SK-N-SH (cell line): ENCODE measurements around the gene MAP3K12. TPM values are rescaled to one million over a fixed set of nuclear protein-coding genes. Genes with fewer than 3 reads are reported as not detected.
A peak's percentile ranks its signal among the peaks of the same experiment; 100 is the strongest.

ENCODE experiments used
- CTCF ChIA-PET: fragments of 300-600, 350-600 bp; formaldehyde crosslinking; extraction: SDS; loops from one replicate; lab custom pipeline; 2021; lab: Yijun Ruan, JAX
- POLR2A ChIA-PET: fragments of 350-600 bp; sonication (Branson Sonifier 250); formaldehyde crosslinking; extraction: SDS; loops from one replicate; lab custom pipeline; 2020; ENCODE audit warnings: antibody characterized with exemption, inconsistent platforms; lab: Yijun Ruan, JAX
- DNase-seq: peaks from one replicate; pipeline ENCODE4 v3.0.0; 2012
- H2AFZ ChIP-seq: fragments of 200-600 bp; sonication (generic); 2 replicates; pipeline ENCODE4 v1.8.1; 2016; ENCODE audit warnings: antibody characterized with exemption, mild to moderate bottlenecking, low read depth
- H3F3A ChIP-seq: fragments of 200-600 bp; sonication (generic); replicated peaks from 2 replicates; pipeline ENCODE3; 2016; ENCODE audit warnings: antibody characterized with exemption, mild to moderate bottlenecking; ENCODE audit not compliant: insufficient read depth
- H3K27ac ChIP-seq, 2 experiments: fragments of 200-500 bp in 1 of 2; fragments of 200-600 bp in 1 of 2; sonication (Bioruptor generic) in 1 of 2; sonication (generic), shearing (Covaris generic) in 1 of 2; 2 replicates each; pipeline versions ENCODE4 v1.5.1 to v1.6.1; 2014 to 2016; ENCODE audit warnings: low read depth in 2 of 2, inconsistent platforms in 1 of 2, low read length in 1 of 2, mild to moderate bottlenecking in 1 of 2, mixed read lengths in 1 of 2
- H3K27me3 ChIP-seq: fragments of 200-600 bp; sonication (generic), shearing (Covaris generic); 2 replicates; pipeline ENCODE4 v1.6.1; 2016; ENCODE audit warnings: mixed run types; ENCODE audit not compliant: insufficient read depth
- H3K36me3 ChIP-seq, 2 experiments: fragments of 200-500 bp in 1 of 2; fragments of 200-600 bp in 1 of 2; sonication (Bioruptor generic) in 1 of 2; sonication (generic) in 1 of 2; replicated peaks in 1 of 2; 2 replicates each; pipeline versions ENCODE3 to v1.5.1; 2014 to 2016; ENCODE audit warnings: low read length in 1 of 2, mild to moderate bottlenecking in 1 of 2; ENCODE audit not compliant: insufficient read depth in 2 of 2, control insufficient read depth in 1 of 2
- H3K4me1 ChIP-seq, 2 experiments: fragments of 200-500 bp in 1 of 2; fragments of 200-600 bp in 1 of 2; sonication (Bioruptor generic) in 1 of 2; sonication (generic), shearing (Covaris generic) in 1 of 2; 2 replicates each; pipeline versions ENCODE4 v1.5.1 to v1.6.1; 2014 to 2016; ENCODE audit warnings: low read depth in 1 of 2, low read length in 1 of 2, mixed run types in 1 of 2; ENCODE audit not compliant: insufficient read depth in 2 of 2, control insufficient read depth in 1 of 2
- H3K4me2 ChIP-seq: fragments of 200-600 bp; sonication (generic), shearing (Covaris generic); 2 replicates; pipeline ENCODE4 v1.6.1; 2017; ENCODE audit warnings: mixed run types
- H3K4me3 ChIP-seq, 2 experiments: fragments of 200-500 bp in 1 of 2; fragments of 200-600 bp in 1 of 2; sonication (Bioruptor generic) in 1 of 2; sonication (generic), shearing (Covaris generic) in 1 of 2; 2 replicates each; pipeline versions ENCODE4 v1.5.1 to v1.8.1; 2014 to 2016; ENCODE audit warnings: low read depth in 2 of 2, inconsistent platforms in 1 of 2, low read length in 1 of 2, mild to moderate bottlenecking in 1 of 2, mixed read lengths in 1 of 2, moderate library complexity in 1 of 2
- H3K79me2 ChIP-seq: fragments of 200-600 bp; sonication (generic); 2 replicates; pipeline ENCODE4 v1.8.1; 2017; ENCODE audit warnings: mild to moderate bottlenecking; ENCODE audit not compliant: insufficient read depth
- H3K9ac ChIP-seq: fragments of 200-600 bp; sonication (generic); 2 replicates; pipeline ENCODE4 v1.6.1; 2017; ENCODE audit warnings: mixed run types
- H3K9me2 ChIP-seq: fragments of 200-600 bp; sonication (generic); 2 replicates; pipeline ENCODE4 v1.6.1; 2017; ENCODE audit warnings: mixed run types
- H3K9me3 ChIP-seq: fragments of 200-600 bp; sonication (generic); 2 replicates; pipeline ENCODE4 v1.6.1; 2017; ENCODE audit warnings: mixed run types, mild to moderate bottlenecking, moderate library complexity
- H4K20me1 ChIP-seq: fragments of 200-600 bp; sonication (generic); 2 replicates; pipeline ENCODE4 v1.6.1; 2017; ENCODE audit warnings: mild to moderate bottlenecking, mixed run types; ENCODE audit not compliant: insufficient read depth
- CHD2 ChIP-seq: fragments of 150-350 bp; IDR thresholded peaks from 2 replicates; pipeline ENCODE4 v1.6.1; 2018; ENCODE audit warnings: low read length; ENCODE audit not compliant: partially characterized antibody
- EP300 ChIP-seq, 2 experiments: IDR thresholded peaks; 2 replicates each; pipeline versions ENCODE4 v1.4.0 to v1.6.1; 2012; ENCODE audit warnings: borderline replicate concordance in 1 of 2, low read depth in 1 of 2, low read length in 1 of 2
- EZH2phosphoT487 ChIP-seq: fragments of 200-600 bp; sonication (generic); IDR thresholded peaks from 2 replicates; pipeline ENCODE4 v1.6.1; 2017; ENCODE audit warnings: low read depth, mixed run types, mild to moderate bottlenecking, antibody characterized with exemption, moderate library complexity, borderline replicate concordance
- FOSL2 ChIP-seq: IDR thresholded peaks from 2 replicates; pipeline ENCODE4 v1.4.0; 2012; ENCODE audit warnings: low read depth, mild to moderate bottlenecking, moderate library complexity, borderline replicate concordance
- FOXJ3 ChIP-seq: sonication (generic); formaldehyde crosslinking; IDR thresholded peaks from 2 replicates; pipeline ENCODE4 v1.5.1; 2020; ENCODE audit warnings: mild to moderate bottlenecking, missing genetic modification reagents
- FOXM1 ChIP-seq: IDR thresholded peaks from 2 replicates; pipeline ENCODE4 v1.4.0; 2012; ENCODE audit warnings: low read depth, mild to moderate bottlenecking
- GABPA ChIP-seq: IDR thresholded peaks from 2 replicates; pipeline ENCODE4 v1.4.0; 2012; ENCODE audit warnings: low read depth, mild to moderate bottlenecking
- GATA2 ChIP-seq: sonication (generic); formaldehyde crosslinking; IDR thresholded peaks from 2 replicates; pipeline ENCODE4 v1.5.0; 2020; ENCODE audit warnings: mild to moderate bottlenecking, missing genetic modification reagents
- MAX ChIP-seq: IDR thresholded peaks from 2 replicates; pipeline ENCODE4 v1.4.0; 2012; ENCODE audit warnings: low read depth
- MEF2A ChIP-seq: IDR thresholded peaks from 2 replicates; pipeline ENCODE4 v1.4.0; 2012; ENCODE audit warnings: low read depth, borderline replicate concordance
- MXI1 ChIP-seq: IDR thresholded peaks from 2 replicates; pipeline ENCODE4 v1.6.1; 2012; ENCODE audit warnings: mild to moderate bottlenecking, low read depth, low read length, improper control_type of control experiment
- NFIC ChIP-seq: IDR thresholded peaks from 2 replicates; pipeline ENCODE4 v1.4.0; 2012; ENCODE audit warnings: borderline replicate concordance
- POLR2AphosphoS5 ChIP-seq: IDR thresholded peaks from 2 replicates; pipeline ENCODE4 v1.6.1; 2012; ENCODE audit warnings: low read depth, low read length
- RCOR1 ChIP-seq: fragments of 150-350 bp; IDR thresholded peaks from 2 replicates; pipeline ENCODE4 v1.6.1; 2017; ENCODE audit warnings: antibody characterized with exemption, low read length
- RFX5 ChIP-seq: IDR thresholded peaks from 2 replicates; pipeline ENCODE4 v1.6.1; 2012; ENCODE audit warnings: mild to moderate bottlenecking, improper control_type of control experiment, low read length
- SIN3A ChIP-seq: IDR thresholded peaks from 2 replicates; pipeline ENCODE4 v1.6.1; 2012; ENCODE audit warnings: low read depth, mild to moderate bottlenecking, low read length, moderate library complexity, borderline replicate concordance
- SMC3 ChIP-seq: IDR thresholded peaks from 2 replicates; pipeline ENCODE4 v1.6.1; 2012; ENCODE audit warnings: low read depth, low read length, improper control_type of control experiment
- TCF12 ChIP-seq: IDR thresholded peaks from 2 replicates; pipeline ENCODE4 v1.4.0; 2012
- YY1 ChIP-seq: IDR thresholded peaks from 2 replicates; pipeline ENCODE4 v1.4.0; 2012; ENCODE audit warnings: low read depth, mild to moderate bottlenecking
- WGBS: methylation state at CpG from one replicate; pipeline ENCODE4 v1.1.6; 2017; ENCODE audit warnings: low lambda C conversion rate; 5-methylcytosine and 5-hydroxymethylcytosine counted together
- polyA plus RNA-seq, 3 experiments: library from polyadenylated mRNA; depleted of rRNA; stranded (reverse); fragments of >200 nt; gene quantifications; 2 replicates each; pipeline ENCODE4 v1.2.3, GENCODE V29; 2012
- TF ChIP-seq, protein P1 (sequence below): IDR thresholded peaks from 2 replicates; pipeline ENCODE4; 2012
- TF ChIP-seq, protein P2 (sequence below): fragments of 150-350 bp; IDR thresholded peaks from 2 replicates; pipeline ENCODE4 v1.6.1; 2016; ENCODE audit warnings: mild to moderate bottlenecking, low read depth, low read length
- TF ChIP-seq, protein P3 (sequence below): IDR thresholded peaks from 2 replicates; pipeline ENCODE4 v1.4.0; 2012; ENCODE audit warnings: low read depth, borderline replicate concordance
- TF ChIP-seq, protein P4 (sequence below): fragments of 150-350 bp; IDR thresholded peaks from 2 replicates; pipeline ENCODE4 v1.6.1; 2017; ENCODE audit warnings: antibody characterized with exemption, low read length, low read depth, borderline replicate concordance

The MAP3K12 gene, protein sequence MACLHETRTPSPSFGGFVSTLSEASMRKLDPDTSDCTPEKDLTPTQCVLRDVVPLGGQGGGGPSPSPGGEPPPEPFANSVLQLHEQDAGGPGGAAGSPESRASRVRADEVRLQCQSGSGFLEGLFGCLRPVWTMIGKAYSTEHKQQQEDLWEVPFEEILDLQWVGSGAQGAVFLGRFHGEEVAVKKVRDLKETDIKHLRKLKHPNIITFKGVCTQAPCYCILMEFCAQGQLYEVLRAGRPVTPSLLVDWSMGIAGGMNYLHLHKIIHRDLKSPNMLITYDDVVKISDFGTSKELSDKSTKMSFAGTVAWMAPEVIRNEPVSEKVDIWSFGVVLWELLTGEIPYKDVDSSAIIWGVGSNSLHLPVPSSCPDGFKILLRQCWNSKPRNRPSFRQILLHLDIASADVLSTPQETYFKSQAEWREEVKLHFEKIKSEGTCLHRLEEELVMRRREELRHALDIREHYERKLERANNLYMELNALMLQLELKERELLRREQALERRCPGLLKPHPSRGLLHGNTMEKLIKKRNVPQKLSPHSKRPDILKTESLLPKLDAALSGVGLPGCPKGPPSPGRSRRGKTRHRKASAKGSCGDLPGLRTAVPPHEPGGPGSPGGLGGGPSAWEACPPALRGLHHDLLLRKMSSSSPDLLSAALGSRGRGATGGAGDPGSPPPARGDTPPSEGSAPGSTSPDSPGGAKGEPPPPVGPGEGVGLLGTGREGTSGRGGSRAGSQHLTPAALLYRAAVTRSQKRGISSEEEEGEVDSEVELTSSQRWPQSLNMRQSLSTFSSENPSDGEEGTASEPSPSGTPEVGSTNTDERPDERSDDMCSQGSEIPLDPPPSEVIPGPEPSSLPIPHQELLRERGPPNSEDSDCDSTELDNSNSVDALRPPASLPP
- polyA plus RNA-seq (2012; rRNA removed), result 57.6 and 80.9 TPM in 2 replicates
- 14.1 and 19.6 TPM in 2 replicates for polyA plus RNA-seq (2012; cell fraction: cytosol; rRNA removed)
- 412 and 451 TPM in 2 replicates for polyA plus RNA-seq (2012; cell fraction: nucleus; rRNA removed)

GRCh38 chr12:53499266-53500141 is at the start of gene MAP3K12:
Gene MAP3K12 (minus strand): TSS chr12:53499458. CDS start chr12:53487391, 12,067 bp downstream.
- Histone ChIP-seq H2AFZ (peak within 1 kb of the TSS; percentile 69), H3K27me3 (no peaks in the 10 kb centered on the region), H3K79me2 (peaks cover 54% of the 10 kb centered on the region), H3K36me3 (peaks cover 9 to 17% of the 10 kb centered on the region in 2 experiments), H3K9me2 (no peaks in the 10 kb centered on the region), H4K20me1 (no peaks in the 10 kb centered on the region), H3K4me2 (peak within 1 kb of the TSS; percentile 88), H3F3A (peaks cover 15% of the 10 kb centered on the region), H3K4me1 (peaks cover 30 to 41% of the 10 kb centered on the region in 2 experiments), H3K27ac (peak within 1 kb of the TSS; percentile 88 to 94), H3K9ac (peak within 1 kb of the TSS; percentile 72), H3K4me3 (peak within 1 kb of the TSS; percentile 52 to 72), H3K9me3 (no peaks in the 10 kb centered on the region)
- DNase-seq, result peak; percentile 79
- under 1% methylated on average over 34 of the region's 51 CpGs for WGBS
- POLR2A ChIA-PET, result interaction anchor here (0.6 to 2.8 kb wide), 7 partner anchors 18 to 179 kb away, joined by 3 to 18 read pairs (median 9); partner anchors contain the start of genes AAAS, ATP5MC2 and SP1
- CTCF ChIA-PET, result interaction anchor here (0.9 to 8.2 kb wide), 10 partner anchors 9 to 287 kb away, joined by 3 to 46 read pairs (median 6); partner anchors contain the start of genes AAAS and NPFF
- TF ChIP-seq, protein P1, sequence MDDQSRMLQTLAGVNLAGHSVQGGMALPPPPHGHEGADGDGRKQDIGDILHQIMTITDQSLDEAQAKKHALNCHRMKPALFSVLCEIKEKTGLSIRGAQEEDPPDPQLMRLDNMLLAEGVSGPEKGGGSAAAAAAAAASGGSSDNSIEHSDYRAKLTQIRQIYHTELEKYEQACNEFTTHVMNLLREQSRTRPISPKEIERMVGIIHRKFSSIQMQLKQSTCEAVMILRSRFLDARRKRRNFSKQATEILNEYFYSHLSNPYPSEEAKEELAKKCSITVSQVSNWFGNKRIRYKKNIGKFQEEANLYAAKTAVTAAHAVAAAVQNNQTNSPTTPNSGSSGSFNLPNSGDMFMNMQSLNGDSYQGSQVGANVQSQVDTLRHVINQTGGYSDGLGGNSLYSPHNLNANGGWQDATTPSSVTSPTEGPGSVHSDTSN, result peak; percentile 59
- TF ChIP-seq, protein P2, sequence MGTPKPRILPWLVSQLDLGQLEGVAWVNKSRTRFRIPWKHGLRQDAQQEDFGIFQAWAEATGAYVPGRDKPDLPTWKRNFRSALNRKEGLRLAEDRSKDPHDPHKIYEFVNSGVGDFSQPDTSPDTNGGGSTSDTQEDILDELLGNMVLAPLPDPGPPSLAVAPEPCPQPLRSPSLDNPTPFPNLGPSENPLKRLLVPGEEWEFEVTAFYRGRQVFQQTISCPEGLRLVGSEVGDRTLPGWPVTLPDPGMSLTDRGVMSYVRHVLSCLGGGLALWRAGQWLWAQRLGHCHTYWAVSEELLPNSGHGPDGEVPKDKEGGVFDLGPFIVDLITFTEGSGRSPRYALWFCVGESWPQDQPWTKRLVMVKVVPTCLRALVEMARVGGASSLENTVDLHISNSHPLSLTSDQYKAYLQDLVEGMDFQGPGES, result no peak
- TF ChIP-seq, protein P3, sequence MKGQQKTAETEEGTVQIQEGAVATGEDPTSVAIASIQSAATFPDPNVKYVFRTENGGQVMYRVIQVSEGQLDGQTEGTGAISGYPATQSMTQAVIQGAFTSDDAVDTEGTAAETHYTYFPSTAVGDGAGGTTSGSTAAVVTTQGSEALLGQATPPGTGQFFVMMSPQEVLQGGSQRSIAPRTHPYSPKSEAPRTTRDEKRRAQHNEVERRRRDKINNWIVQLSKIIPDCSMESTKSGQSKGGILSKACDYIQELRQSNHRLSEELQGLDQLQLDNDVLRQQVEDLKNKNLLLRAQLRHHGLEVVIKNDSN, result no peak
- no peak for TF ChIP-seq EP300 (IDR thresholded peaks at IDR 0.05; ENCODE audit: borderline replicate concordance in 1 of 2, low read depth in 1 of 2, low read length in 1 of 2)
- TF ChIP-seq FOXM1, result no peak
- peak; percentile 55; the same call in 1 of the 2 replicates for TF ChIP-seq MXI1
- TF ChIP-seq RCOR1, result no peak
- TF ChIP-seq SMC3, result 0 out of 2 replicates have a peak, but pooled peaks have one; percentile 5
- no peak for TF ChIP-seq NFIC
- TF ChIP-seq POLR2AphosphoS5, result peak; percentile 25; the same call in 1 of the 2 replicates
- no peak for TF ChIP-seq TCF12
- TF ChIP-seq, protein P4, sequence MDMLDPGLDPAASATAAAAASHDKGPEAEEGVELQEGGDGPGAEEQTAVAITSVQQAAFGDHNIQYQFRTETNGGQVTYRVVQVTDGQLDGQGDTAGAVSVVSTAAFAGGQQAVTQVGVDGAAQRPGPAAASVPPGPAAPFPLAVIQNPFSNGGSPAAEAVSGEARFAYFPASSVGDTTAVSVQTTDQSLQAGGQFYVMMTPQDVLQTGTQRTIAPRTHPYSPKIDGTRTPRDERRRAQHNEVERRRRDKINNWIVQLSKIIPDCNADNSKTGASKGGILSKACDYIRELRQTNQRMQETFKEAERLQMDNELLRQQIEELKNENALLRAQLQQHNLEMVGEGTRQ, result no peak
- no peak for TF ChIP-seq FOSL2
- TF ChIP-seq MEF2A, result no peak
- TF ChIP-seq YY1, result no peak; the same call in 1 of the 2 replicates
- peak; percentile 70 for TF ChIP-seq MAX
- TF ChIP-seq RFX5, result no peak
- TF ChIP-seq FOXJ3 (CRISPR knock-in tag), result no peak
- TF ChIP-seq CHD2, result no peak
- no peak for TF ChIP-seq EZH2phosphoT487
- no peak; the same call in none of the 2 replicates for TF ChIP-seq GABPA
- peak; percentile 67; the same call in 1 of the 2 replicates for TF ChIP-seq SIN3A
- TF ChIP-seq GATA2 (CRISPR knock-in tag), result no peak
